ENCODE data around the gene ZSCAN10. TPM values are rescaled to one million over a fixed set of nuclear protein-coding genes. Genes with fewer than 3 reads are reported as not detected.
A peak's percentile ranks its signal among the peaks of the same experiment; 100 is the strongest.
"Not testable (repeated sequence)": the region's sequence is repeated elsewhere in the genome, so short reads cannot be mapped to it uniquely, and the experiment has no call there.

ZSCAN10 gene
- total RNA-seq, 2 donors from 2014 or later, result 0.34 to 0.45 TPM

- peak; percentile 23 for ATAC-seq (replicated peaks)
- Mint-ChIP-seq H3K27ac (peak overlapping the region; percentile 95), H3K4me3 (peak overlapping the region; percentile 100)
Observed at GRCh38 chr16:3072576-3073263, 26.4 kb downstream of the ZSCAN10 start.

GRCh38 chr16:3072148-3072547 lies 26.9 kb downstream of the ZSCAN10 start:
- Mint-ChIP-seq H3K4me1 (peaks cover 43% of the 10 kb centered on the region), H3K4me3 (peak overlapping the region; percentile 100), H3K27ac (peak overlapping the region; percentile 64), H3K36me3 (ENCODE audit: low read depth) (peaks cover 84% of the 10 kb centered on the region)
- not testable (repeated sequence) for ATAC-seq (replicated peaks); H3K27me3 Mint-ChIP-seq; H3K9me3 Mint-ChIP-seq

More at GRCh38 chr16:3072576-3073263, 26.4 kb downstream of the ZSCAN10 start:
- peaks cover 84% of the 10 kb centered on the region for H3K36me3 Mint-ChIP-seq (ENCODE audit: low read depth)
- not testable (repeated sequence) for H3K27me3 Mint-ChIP-seq, H3K9me3 Mint-ChIP-seq
- peaks cover 45% of the 10 kb centered on the region for H3K4me1 Mint-ChIP-seq

- Mint-ChIP-seq H3K36me3 (ENCODE audit: low read depth) (peaks cover 84% of the 10 kb centered on the region), H3K4me3 (peak overlapping the region; percentile 100), H3K27ac (peak overlapping the region; percentile 64), H3K27me3 (no peaks in the 10 kb centered on the region), H3K4me1 (peaks cover 43% of the 10 kb centered on the region), H3K9me3 (no peaks in the 10 kb centered on the region)
- ATAC-seq (replicated peaks), result no peak
Observed at GRCh38 chr16:3071655-3072054, 27.4 kb downstream of the ZSCAN10 start.

GRCh38 chr16:3070608-3071111 lies 28.4 kb downstream of the ZSCAN10 start:
- peak overlapping the region; percentile 100 for H3K4me3 Mint-ChIP-seq
- no peaks in the 10 kb centered on the region for H3K27me3 Mint-ChIP-seq
- H3K9me3 Mint-ChIP-seq, result no peaks in the 10 kb centered on the region
- peaks cover 84% of the 10 kb centered on the region for H3K36me3 Mint-ChIP-seq (ENCODE audit: low read depth)
- ATAC-seq (replicated peaks), result peak; percentile 8
- H3K27ac Mint-ChIP-seq, result peak overlapping the region; percentile 84
- H3K4me1 Mint-ChIP-seq, result peaks cover 43% of the 10 kb centered on the region

GRCh38 chr16:3069146-3069545 lies 29.9 kb downstream of the ZSCAN10 start:
- H3K4me1 Mint-ChIP-seq, result peaks cover 38% of the 10 kb centered on the region
- not testable (repeated sequence) for H3K27me3 Mint-ChIP-seq; H3K9me3 Mint-ChIP-seq; ATAC-seq (replicated peaks)
- H3K36me3 Mint-ChIP-seq (ENCODE audit: low read depth), result peaks cover 83% of the 10 kb centered on the region
- peak overlapping the region; percentile 100 for H3K4me3 Mint-ChIP-seq
- H3K27ac Mint-ChIP-seq, result peak overlapping the region; percentile 84

- no peak for ATAC-seq (replicated peaks)
- Mint-ChIP-seq H3K4me3 (peak overlapping the region; percentile 100), H3K27me3 (no peaks in the 10 kb centered on the region), H3K4me1 (peaks cover 36% of the 10 kb centered on the region), H3K27ac (peak overlapping the region; percentile 99), H3K9me3 (no peaks in the 10 kb centered on the region), H3K36me3 (ENCODE audit: low read depth) (peaks cover 77% of the 10 kb centered on the region)
Observed at GRCh38 chr16:3068487-3068886, 30.6 kb downstream of the ZSCAN10 start.

- no peaks in the 10 kb centered on the region for H3K27me3 Mint-ChIP-seq
- no peak for ATAC-seq (replicated peaks)
- H3K4me3 Mint-ChIP-seq, result peak overlapping the region; percentile 100
- H3K9me3 Mint-ChIP-seq, result no peaks in the 10 kb centered on the region
- peak overlapping the region; percentile 99 for H3K27ac Mint-ChIP-seq
- H3K4me1 Mint-ChIP-seq, result peaks cover 27% of the 10 kb centered on the region
- H3K36me3 Mint-ChIP-seq (ENCODE audit: low read depth), result peaks cover 65% of the 10 kb centered on the region
Observed at GRCh38 chr16:3066440-3066748, 32.7 kb downstream of the ZSCAN10 start.

- peaks cover 61% of the 10 kb centered on the region for H3K36me3 Mint-ChIP-seq (ENCODE audit: low read depth)
- H3K9me3 Mint-ChIP-seq, result no peaks in the 10 kb centered on the region
- peaks cover 25% of the 10 kb centered on the region for H3K4me1 Mint-ChIP-seq
- peak overlapping the region; percentile 100 for H3K4me3 Mint-ChIP-seq
- ATAC-seq (replicated peaks), result no peak
- peak overlapping the region; percentile 99 for H3K27ac Mint-ChIP-seq
- H3K27me3 Mint-ChIP-seq, result no peaks in the 10 kb centered on the region
Observed at GRCh38 chr16:3065742-3066439, 33.2 kb downstream of the ZSCAN10 start.

GRCh38 chr16:3065069-3065741 lies 33.9 kb downstream of the ZSCAN10 start, which contains the start of gene IL32:
IL32 (plus strand) TSS chr16:3065640; CDS start chr16:3065812, 172 bp downstream.
- Mint-ChIP-seq H3K36me3 (ENCODE audit: low read depth) (peaks cover 58% of the 10 kb centered on the region), H3K27me3 (no peaks in the 10 kb centered on the region), H3K9me3 (no peaks in the 10 kb centered on the region), H3K27ac (peak within 1 kb of the TSS; percentile 99), H3K4me3 (peak within 1 kb of the TSS; percentile 100), H3K4me1 (peaks cover 31% of the 10 kb centered on the region)
- peak; percentile 64 for ATAC-seq (replicated peaks)

- no peaks in the 10 kb centered on the region for H3K27me3 Mint-ChIP-seq
- H3K4me3 Mint-ChIP-seq, result peak overlapping the region; percentile 100
- no peaks in the 10 kb centered on the region for H3K9me3 Mint-ChIP-seq
- peak overlapping the region; percentile 99 for H3K27ac Mint-ChIP-seq
- peaks cover 52% of the 10 kb centered on the region for H3K36me3 Mint-ChIP-seq (ENCODE audit: low read depth)
- H3K4me1 Mint-ChIP-seq, result peaks cover 26% of the 10 kb centered on the region
- ATAC-seq (replicated peaks), result no peak
Observed at GRCh38 chr16:3063625-3064386, 35.3 kb downstream of the ZSCAN10 start.

GRCh38 chr16:3062553-3062952 lies 36.5 kb downstream of the ZSCAN10 start:
- Mint-ChIP-seq H3K27ac (peak overlapping the region; percentile 99), H3K36me3 (ENCODE audit: low read depth) (peaks cover 48% of the 10 kb centered on the region), H3K4me3 (peak overlapping the region; percentile 100), H3K27me3 (no peaks in the 10 kb centered on the region), H3K4me1 (peaks cover 27% of the 10 kb centered on the region), H3K9me3 (no peaks in the 10 kb centered on the region)
- ATAC-seq (replicated peaks), result no peak

- Mint-ChIP-seq H3K27ac (peak overlapping the region; percentile 92), H3K36me3 (ENCODE audit: low read depth) (peaks cover 45% of the 10 kb centered on the region)
- ATAC-seq (replicated peaks), result no peak
Observed at GRCh38 chr16:3060339-3061127, 38.6 kb downstream of the ZSCAN10 start.

GRCh38 chr16:3059723-3060242 lies 39.3 kb downstream of the ZSCAN10 start:
- Mint-ChIP-seq H3K4me1 (peaks cover 41% of the 10 kb centered on the region), H3K27ac (peak overlapping the region; percentile 92), H3K27me3 (no peaks in the 10 kb centered on the region), H3K36me3 (ENCODE audit: low read depth) (peaks cover 46% of the 10 kb centered on the region), H3K4me3 (peak overlapping the region; percentile 88), H3K9me3 (no peaks in the 10 kb centered on the region)
- ATAC-seq (replicated peaks), result no peak

More at GRCh38 chr16:3060339-3061127, 38.6 kb downstream of the ZSCAN10 start:
- H3K4me3 Mint-ChIP-seq, result peak overlapping the region; percentile 88
- H3K4me1 Mint-ChIP-seq, result peaks cover 34% of the 10 kb centered on the region
- H3K9me3 Mint-ChIP-seq, result no peaks in the 10 kb centered on the region
- H3K27me3 Mint-ChIP-seq, result no peaks in the 10 kb centered on the region
